ENCODE results near the gene ADM5.

Gene ADM5

GRCh38 chr19:49677231-49677900 lies 12.0 kb upstream of the ADM5 start, which contains the start of gene PRMT1:
PRMT1 (plus strand) TSS chr19:49677271; CDS start chr19:49677281, 10 bp downstream.
- peak within 1 kb of the TSS; percentile 98 to 99 for H3K4me3 ChIP-seq (ENCODE audit: insufficient read depth in 1 of 2, low read depth in 1 of 2, low read length in 2 of 2)
- H3K9ac ChIP-seq (ENCODE audit: low read length): peak within 1 kb of the TSS; percentile 98
- WGBS: 3% methylated on average over 24 of the region's 57 CpGs

GRCh38 chr19:49677901-49678674 lies 11.3 kb upstream of the ADM5 start:
- no peaks in the 10 kb centered on the region for H3K79me1 ChIP-seq (replicated peaks; ENCODE audit: low read length, poor library complexity, severe bottlenecking)
- peak overlapping the region; percentile 41 for H4K91ac ChIP-seq (ENCODE audit: low read length)
- peak overlapping the region; percentile 98 for H3K9ac ChIP-seq (ENCODE audit: low read length)
- no peaks in the 10 kb centered on the region for H3K27me3 ChIP-seq (ENCODE audit: control insufficient read depth in 1 of 2, insufficient read depth in 1 of 2, low read length in 2 of 2)
- peak overlapping the region in 1 of 2 experiments; percentile 29 for H3K4ac ChIP-seq (ENCODE audit: low read depth in 1 of 2, low read length in 2 of 2)
- peak overlapping the region in 1 of 2 experiments; percentile 64 for H3K23ac ChIP-seq (ENCODE audit: low read length in 2 of 2)
- peak overlapping the region; percentile 59 for H4K8ac ChIP-seq (ENCODE audit: low read length)
- 3% methylated on average over 13 of the region's 21 CpGs for WGBS
- no peak overlapping the region for H2BK120ac ChIP-seq (ENCODE audit: low read depth, low read length)
- peak overlapping the region in 1 of 2 experiments; percentile 4 for H3K14ac ChIP-seq (ENCODE audit: low read length in 2 of 2)
- peak overlapping the region in 1 of 2 experiments; percentile 15 for H2BK12ac ChIP-seq (ENCODE audit: low read length in 2 of 2)
- peak overlapping the region; percentile 82 for H2AK5ac ChIP-seq (ENCODE audit: low read length, severe bottlenecking)
- H3K4me3 ChIP-seq (ENCODE audit: insufficient read depth in 1 of 2, low read depth in 1 of 2, low read length in 2 of 2): peak overlapping the region; percentile 98 to 99
- H3K4me2 ChIP-seq (ENCODE audit: low read length, poor library complexity, severe bottlenecking): peak overlapping the region; percentile 98
- no peak overlapping the region for H2BK15ac ChIP-seq (ENCODE audit: low read depth, poor library complexity, severe bottlenecking)
- peak; percentile 91 for DNase-seq
- peak overlapping the region; percentile 72 for H3K27ac ChIP-seq (ENCODE audit: low read length, poor library complexity, severe bottlenecking)
- H3K36me3 ChIP-seq (ENCODE audit: control insufficient read depth in 1 of 2, insufficient read depth in 2 of 2, low read depth in 1 of 2, low read length in 2 of 2): peaks cover 17 to 31% of the 10 kb centered on the region in 2 experiments
- no peaks in the 10 kb centered on the region for H3K9me3 ChIP-seq (ENCODE audit: control insufficient read depth, low read length)
- no peak overlapping the region for H2AFZ ChIP-seq (ENCODE audit: low read depth, low read length)
- peaks cover 34% of the 10 kb centered on the region for H3K4me1 ChIP-seq (ENCODE audit: control insufficient read depth, insufficient read depth, low read depth, low read length)
- H2BK5ac ChIP-seq (ENCODE audit: low read depth, low read length, poor library complexity, severe bottlenecking): peak overlapping the region; percentile 54
- peak overlapping the region; percentile 63 to 100 for H3K18ac ChIP-seq (ENCODE audit: low read depth in 1 of 2, low read length in 2 of 2)

More at GRCh38 chr19:49677231-49677900, 12.0 kb upstream of the ADM5 start, which contains the start of gene PRMT1:
- Histone ChIP-seq H3K79me1 (replicated peaks; ENCODE audit: low read length, poor library complexity, severe bottlenecking) (no peaks in the 10 kb centered on the region), H3K23ac (ENCODE audit: low read length in 2 of 2) (peak within 1 kb of the TSS; percentile 97 to 100), H2BK15ac (ENCODE audit: low read depth, poor library complexity, severe bottlenecking) (peak within 1 kb of the TSS; percentile 96), H2AFZ (ENCODE audit: low read depth, low read length) (peak within 1 kb of the TSS; percentile 77), H2BK12ac (ENCODE audit: low read length in 2 of 2) (peak within 1 kb of the TSS; percentile 82 to 87), H4K91ac (ENCODE audit: low read length) (peak within 1 kb of the TSS; percentile 96), H3K9me3 (ENCODE audit: control insufficient read depth, low read length) (no peaks in the 10 kb centered on the region), H3K4me2 (ENCODE audit: low read length, poor library complexity, severe bottlenecking) (peak within 1 kb of the TSS; percentile 98), H2AK5ac (ENCODE audit: low read length, severe bottlenecking) (peak within 1 kb of the TSS; percentile 88), H3K27ac (ENCODE audit: low read length, poor library complexity, severe bottlenecking) (peak within 1 kb of the TSS; percentile 96), H3K4me1 (ENCODE audit: control insufficient read depth, insufficient read depth, low read depth, low read length) (peaks cover 35% of the 10 kb centered on the region), H3K27me3 (ENCODE audit: control insufficient read depth in 1 of 2, insufficient read depth in 1 of 2, low read length in 2 of 2) (no peaks in the 10 kb centered on the region), H3K18ac (ENCODE audit: low read depth in 1 of 2, low read length in 2 of 2) (peak within 1 kb of the TSS; percentile 98 to 100), H2BK5ac (ENCODE audit: low read depth, low read length, poor library complexity, severe bottlenecking) (peak within 1 kb of the TSS; percentile 98), H3K4ac (ENCODE audit: low read depth in 1 of 2, low read length in 2 of 2) (peak within 1 kb of the TSS; percentile 99), H3K14ac (ENCODE audit: low read length in 2 of 2) (peak within 1 kb of the TSS; percentile 4 to 99), H4K8ac (ENCODE audit: low read length) (peak within 1 kb of the TSS; percentile 96), H2BK120ac (ENCODE audit: low read depth, low read length) (no peak within 1 kb of the TSS), H3K36me3 (ENCODE audit: control insufficient read depth in 1 of 2, insufficient read depth in 2 of 2, low read depth in 1 of 2, low read length in 2 of 2) (peaks cover 12 to 28% of the 10 kb centered on the region in 2 experiments)
- no peak for DNase-seq

GRCh38 chr19:49678985-49679770 lies 10.2 kb upstream of the ADM5 start:
- Histone ChIP-seq H4K8ac (ENCODE audit: low read length) (no peak overlapping the region), H3K14ac (ENCODE audit: low read length in 2 of 2) (no peak overlapping the region), H4K91ac (ENCODE audit: low read length) (no peak overlapping the region), H3K23ac (ENCODE audit: low read length in 2 of 2) (no peak overlapping the region), H3K27me3 (ENCODE audit: control insufficient read depth in 1 of 2, insufficient read depth in 1 of 2, low read length in 2 of 2) (no peaks in the 10 kb centered on the region), H3K36me3 (ENCODE audit: control insufficient read depth in 1 of 2, insufficient read depth in 2 of 2, low read depth in 1 of 2, low read length in 2 of 2) (peaks cover 25 to 32% of the 10 kb centered on the region in 2 experiments), H3K18ac (ENCODE audit: low read depth in 1 of 2, low read length in 2 of 2) (no peak overlapping the region), H3K79me1 (replicated peaks; ENCODE audit: low read length, poor library complexity, severe bottlenecking) (peaks cover 6% of the 10 kb centered on the region), H2BK5ac (ENCODE audit: low read depth, low read length, poor library complexity, severe bottlenecking) (no peak overlapping the region), H3K9me3 (ENCODE audit: control insufficient read depth, low read length) (no peaks in the 10 kb centered on the region), H2BK15ac (ENCODE audit: low read depth, poor library complexity, severe bottlenecking) (no peak overlapping the region), H2AFZ (ENCODE audit: low read depth, low read length) (no peak overlapping the region), H2BK12ac (ENCODE audit: low read length in 2 of 2) (peak overlapping the region in 1 of 2 experiments; percentile 55), H2AK5ac (ENCODE audit: low read length, severe bottlenecking) (no peak overlapping the region), H3K4ac (ENCODE audit: low read depth in 1 of 2, low read length in 2 of 2) (no peak overlapping the region), H3K27ac (ENCODE audit: low read length, poor library complexity, severe bottlenecking) (no peak overlapping the region), H2BK120ac (ENCODE audit: low read depth, low read length) (no peak overlapping the region), H3K4me1 (ENCODE audit: control insufficient read depth, insufficient read depth, low read depth, low read length) (peaks cover 34% of the 10 kb centered on the region), H3K4me2 (ENCODE audit: low read length, poor library complexity, severe bottlenecking) (peak overlapping the region; percentile 54), H3K4me3 (ENCODE audit: insufficient read depth in 1 of 2, low read depth in 1 of 2, low read length in 2 of 2) (no peak overlapping the region), H3K9ac (ENCODE audit: low read length) (no peak overlapping the region)
- WGBS: 80% methylated on average over 10 of the region's 12 CpGs
- no peak for DNase-seq

Measured in mesenchymal stem cell (in vitro differentiated cells and primary cell).